Activated T-helper 1 cell treated with anti-CD3 and anti-CD28 coated beads, Interleukin-2, amount 50 U/mL, for 16 hours (primary cell): Measurements from ENCODE around the gene BRS3.

Source experiments
- DNase-seq, 2 donors: peaks; one replicate each; pipeline ENCODE4 v3.0.0-alpha.2; 2020; ENCODE audit warnings: low read depth in 1 of 2, low spot score in 1 of 2

The BRS3 gene

GRCh38 chrX:136493011-136493410 is 5.3 kb downstream of the BRS3 start:
- no peak for DNase-seq

GRCh38 chrX:136495043-136495442 is 7.3 kb downstream of the BRS3 start:
- no peak for DNase-seq

GRCh38 chrX:136496186-136496763 is 8.5 kb downstream of the BRS3 start:
- no peak for DNase-seq

- peak; percentile 62 to 75 for DNase-seq
Measured at GRCh38 chrX:136496764-136497555, 9.2 kb downstream of the BRS3 start.

- DNase-seq, result no peak
Measured at GRCh38 chrX:136497556-136498052, 9.9 kb downstream of the BRS3 start, which contains the start of gene HTATSF1. TSS of gene HTATSF1 (plus strand) at chrX:136497592. CDS start at chrX:136497685, 93 bp downstream.

DNA sequence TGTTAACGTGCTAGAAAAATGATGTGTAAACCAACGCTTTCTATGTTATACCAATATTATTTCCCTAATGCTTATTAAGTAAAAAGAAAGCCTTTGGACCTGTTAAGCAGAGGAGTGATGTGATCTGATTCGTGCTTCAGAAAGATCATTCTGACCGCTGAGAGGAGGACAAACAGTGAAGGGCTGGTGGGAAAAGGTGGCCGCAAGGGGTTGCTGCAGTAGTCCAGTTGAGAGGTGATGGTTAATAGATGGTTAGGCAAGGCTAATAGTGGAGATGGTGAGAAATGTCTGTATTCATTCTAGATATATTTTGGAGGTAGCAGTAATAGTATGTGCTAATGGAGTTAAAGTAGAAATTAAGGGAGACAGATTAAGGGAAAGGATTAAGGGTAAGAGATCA is 31.3 kb downstream of the BRS3 start:
- DNase-seq, result no peak

DNA sequence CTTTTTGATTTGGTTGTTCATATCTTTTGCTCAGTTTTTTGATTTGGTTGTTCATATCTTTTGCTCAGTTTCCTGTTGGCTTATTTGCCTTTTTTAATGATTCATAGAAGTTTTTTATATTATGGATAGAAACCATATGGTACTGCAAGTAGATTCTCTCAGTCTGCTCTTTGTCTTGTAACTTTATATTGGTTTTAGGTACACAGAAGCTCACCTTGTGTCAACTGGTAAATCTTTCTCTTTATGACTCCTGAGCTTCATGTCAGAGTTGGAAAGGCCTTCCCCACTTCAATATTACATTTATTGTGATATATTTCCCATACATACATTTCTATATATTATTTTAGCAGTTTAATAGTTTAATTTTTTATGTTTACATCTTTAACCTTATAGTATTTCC is 36.0 kb downstream of the BRS3 start:
- DNase-seq, result no peak

DNA sequence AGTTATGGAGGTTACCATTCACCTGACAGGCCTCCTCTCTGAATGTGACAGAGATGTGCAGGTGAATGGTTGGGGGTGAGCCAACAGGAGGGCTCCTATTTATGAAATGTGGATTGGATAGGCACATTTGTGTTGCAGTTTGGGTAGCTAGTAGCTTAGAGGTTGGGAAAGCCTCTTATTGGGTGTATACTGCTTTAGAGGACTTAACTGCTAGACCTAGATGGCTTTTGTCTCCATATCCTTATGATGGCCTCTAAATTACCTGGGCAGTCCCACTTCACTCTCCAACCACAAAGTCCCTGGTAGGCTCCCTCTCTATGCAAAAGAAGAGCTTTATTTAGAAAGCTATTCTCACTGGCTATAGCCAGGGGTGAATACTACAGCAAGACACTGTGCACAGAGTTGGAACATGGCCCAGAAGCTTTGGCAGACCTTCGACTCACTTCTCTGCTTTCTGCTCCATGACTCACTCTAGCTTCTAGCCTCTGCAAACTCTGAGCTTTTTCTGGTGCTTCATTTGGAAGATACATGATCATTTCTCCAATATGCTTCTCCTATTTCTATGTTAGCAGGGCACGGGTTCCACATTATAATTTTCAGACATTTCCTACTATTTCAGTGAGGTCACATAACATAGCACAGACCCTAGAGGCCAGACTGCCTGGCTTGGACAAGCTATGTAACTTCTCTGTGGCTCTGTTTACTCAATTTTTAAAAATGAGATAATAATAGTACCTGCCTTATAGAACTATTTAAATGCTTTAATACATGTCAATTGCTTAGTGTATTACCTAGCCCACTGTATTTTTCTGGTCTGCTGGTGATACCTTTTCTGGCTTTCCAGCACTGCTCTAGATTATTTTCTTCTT is 38.2 kb downstream of the BRS3 start:
- DNase-seq, result no peak

DNA sequence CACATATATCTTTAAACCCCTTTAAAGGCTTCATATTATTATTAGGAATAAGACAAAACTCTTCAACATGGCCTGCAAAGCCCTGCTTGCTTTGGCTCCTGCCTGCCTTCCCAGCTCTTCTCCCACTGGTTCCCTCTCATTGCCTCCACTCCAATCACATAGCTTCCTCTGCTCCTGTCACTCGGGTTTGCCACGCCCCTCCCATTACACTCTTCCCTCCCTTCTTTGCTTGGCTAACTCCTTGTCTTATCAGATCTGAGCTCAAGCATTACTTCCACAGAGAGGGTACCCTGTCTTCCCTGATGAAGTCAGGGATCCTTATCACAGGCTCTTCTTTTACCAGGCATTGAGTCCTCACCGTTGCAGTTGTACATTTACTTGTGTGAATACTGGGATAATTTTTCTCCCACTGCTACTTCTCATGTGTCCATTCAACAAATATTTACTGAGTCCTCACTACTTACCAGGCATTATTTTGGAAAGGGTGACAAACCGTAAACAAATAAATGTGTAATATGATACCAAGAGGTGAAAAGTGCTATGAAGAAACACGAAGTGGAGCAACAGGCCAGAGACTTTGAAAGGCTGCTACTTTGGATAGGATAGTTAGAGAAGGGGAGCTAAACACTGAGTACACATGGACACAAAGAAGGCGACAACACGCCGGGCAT is 41.0 kb downstream of the BRS3 start:
- DNase-seq, result no peak

DNA sequence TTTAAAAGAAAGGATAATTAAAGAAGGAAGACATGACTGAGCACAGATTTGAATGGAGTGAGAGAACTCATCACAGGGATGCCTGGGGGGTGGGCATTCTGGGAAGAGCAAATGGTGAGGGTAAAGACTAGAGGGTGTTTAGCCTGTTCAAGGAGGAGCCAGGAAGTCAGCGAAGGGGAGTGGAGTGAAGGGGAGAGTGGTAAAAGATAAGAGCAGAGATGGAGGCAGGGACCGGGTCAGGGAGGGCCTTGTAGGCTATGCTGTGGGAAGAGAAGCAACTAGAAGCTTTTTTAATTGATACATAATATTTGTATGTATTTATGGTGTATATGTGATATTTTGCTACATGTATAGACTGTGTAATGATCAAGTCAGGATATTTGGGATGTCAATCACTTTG is 42.0 kb downstream of the BRS3 start:
- DNase-seq, result no peak

GRCh38 chrX:136531951-136532350 is 44.2 kb downstream of the BRS3 start, which contains the start of gene VGLL1:
TSS of gene VGLL1 (plus strand) at chrX:136532215. CDS start at chrX:136536021, 3,806 bp downstream.
- DNase-seq, result no peak

DNA sequence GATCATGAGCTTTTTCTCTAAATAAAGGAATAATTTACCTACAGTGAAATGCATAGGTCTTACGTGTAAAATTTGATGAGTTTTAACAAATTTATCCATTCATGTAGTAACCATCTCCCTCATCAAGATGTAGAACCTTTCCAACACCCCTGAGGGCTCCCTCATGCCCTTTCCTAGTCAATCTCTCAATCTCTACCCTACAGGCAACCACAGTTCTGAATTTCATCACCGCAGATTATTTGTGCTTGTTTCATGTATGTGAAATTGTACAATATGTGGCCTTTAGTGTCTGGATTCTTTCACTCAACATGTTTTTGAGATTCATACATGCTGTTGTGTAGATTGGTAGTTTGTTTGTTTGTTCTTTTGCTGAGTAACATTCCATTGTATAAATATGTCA is 46.4 kb downstream of the BRS3 start:
- no peak for DNase-seq

- DNase-seq, result no peak
Measured at GRCh38 chrX:136538811-136539210, 51.1 kb downstream of the BRS3 start.

DNA sequence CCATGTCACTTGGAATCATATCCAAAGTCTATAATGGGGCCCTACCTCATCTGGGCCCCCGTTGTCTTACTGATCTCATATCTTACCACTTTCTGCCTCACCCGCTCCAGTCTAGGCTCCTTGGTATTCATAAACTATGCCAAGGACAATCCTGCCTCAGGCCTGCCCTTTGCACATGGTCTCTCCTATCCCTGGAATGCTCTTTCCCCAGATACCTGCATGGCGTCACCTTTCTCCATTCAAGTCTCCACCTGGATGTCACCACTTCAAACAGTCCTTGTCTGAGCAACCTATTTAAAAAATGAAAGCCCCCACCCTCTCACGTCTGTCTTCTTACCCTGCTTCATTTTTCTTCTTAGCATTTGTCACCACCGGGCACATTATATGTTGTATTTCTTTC is 52.5 kb downstream of the BRS3 start:
- no peak for DNase-seq

- no peak for DNase-seq
Measured at GRCh38 chrX:136541294-136541693, 53.5 kb downstream of the BRS3 start.

DNA sequence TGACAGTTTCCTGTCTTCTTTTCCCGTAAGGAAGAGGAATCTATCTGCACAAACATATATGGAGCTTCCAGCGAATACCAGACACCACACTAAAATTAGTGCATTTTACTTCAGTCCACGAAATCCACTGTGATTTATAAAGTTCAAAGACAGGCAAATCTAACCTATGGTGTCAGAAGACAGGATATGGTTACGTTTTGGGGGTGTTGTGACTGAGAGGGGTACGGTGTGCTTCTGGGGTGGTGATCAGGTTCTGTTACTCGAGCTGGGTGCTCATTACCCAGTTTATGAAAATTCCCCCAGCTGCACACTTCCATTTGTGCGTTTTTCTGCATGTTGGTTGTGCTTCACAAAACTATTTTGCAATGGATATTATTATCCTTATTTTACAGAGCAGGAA is 54.5 kb downstream of the BRS3 start:
- DNase-seq, result no peak
